HG03575 (cell line): Measurements from ENCODE around the gene ZC3HAV1.
"Not testable (repeated sequence)": the region's sequence is repeated elsewhere in the genome, so short reads cannot be mapped to it uniquely, and the experiment has no call there.

Source experiments
- ATAC-seq: cut with Tn5 transposase; IDR thresholded peaks from one replicate; pipeline ENCODE4 v1.9.1; 2021; ENCODE audit not compliant: unreplicated experiment, insufficient number of reproducible peaks, low FRiP score; ENCODE audit errors: extremely low read depth

The ZC3HAV1 gene

GRCh38 chr7:139065323-139065722 lies 44.2 kb downstream of the ZC3HAV1 start:
- ATAC-seq, result no peak

GRCh38 chr7:139061416-139061815 lies 48.1 kb downstream of the ZC3HAV1 start:
- no peak for ATAC-seq

GRCh38 chr7:139060695-139061237 lies 48.8 kb downstream of the ZC3HAV1 start:
- ATAC-seq, result no peak

GRCh38 chr7:139059905-139060304 lies 49.6 kb downstream of the ZC3HAV1 start:
- ATAC-seq, result no peak

GRCh38 chr7:139058943-139059342 lies 50.6 kb downstream of the ZC3HAV1 start:
- no peak for ATAC-seq

GRCh38 chr7:139055674-139056073 lies 53.8 kb downstream of the ZC3HAV1 start:
- no peak for ATAC-seq

- not testable (repeated sequence) for ATAC-seq
Measured at GRCh38 chr7:139054656-139055055, 54.9 kb downstream of the ZC3HAV1 start.

- ATAC-seq, result no peak
Measured at GRCh38 chr7:139054101-139054500, 55.4 kb downstream of the ZC3HAV1 start.

- no peak for ATAC-seq
Measured at GRCh38 chr7:139051655-139052054, 57.9 kb downstream of the ZC3HAV1 start.

- no peak for ATAC-seq
Measured at GRCh38 chr7:139049936-139050335, 59.6 kb downstream of the ZC3HAV1 start.

- no peak for ATAC-seq
Measured at GRCh38 chr7:139049111-139049510, 60.4 kb downstream of the ZC3HAV1 start.

GRCh38 chr7:139047970-139048369 lies 61.5 kb downstream of the ZC3HAV1 start:
- ATAC-seq, result no peak

GRCh38 chr7:139046143-139046542 lies 63.4 kb downstream of the ZC3HAV1 start:
- no peak for ATAC-seq

GRCh38 chr7:139044813-139045794 lies 64.4 kb downstream of the ZC3HAV1 start:
- ATAC-seq, result no peak

- no peak for ATAC-seq
Measured at GRCh38 chr7:139043823-139044812, 65.4 kb downstream of the ZC3HAV1 start.

- ATAC-seq, result no peak
Measured at GRCh38 chr7:139041378-139042085, 68.0 kb downstream of the ZC3HAV1 start.

- ATAC-seq, result no peak
Measured at GRCh38 chr7:139038691-139039090, 70.8 kb downstream of the ZC3HAV1 start.

GRCh38 chr7:139036901-139037300 lies 72.6 kb downstream of the ZC3HAV1 start:
- no peak for ATAC-seq
